OCI-LY3 (cell line): ENCODE results near the gene SRCIN1.
"Not testable (repeated sequence)": the region's sequence is repeated elsewhere in the genome, so short reads cannot be mapped to it uniquely, and the experiment has no call there.

Source experiments
- H2AFZ ChIP-seq: fragments of 200-600, 300-600 bp; shearing (Covaris generic); 2 replicates; pipeline ENCODE4 v1.6.0; 2014; ENCODE audit warnings: antibody characterized with exemption, low read depth, low read length
- H3K27ac ChIP-seq: fragments of 200-600, 300-600 bp; sonication (generic); 2 replicates; pipeline ENCODE4 v1.5.1; 2014; ENCODE audit warnings: mild to moderate bottlenecking, low read length, moderate library complexity, mixed read lengths
- H3K27me3 ChIP-seq: fragments of 200-600, 300-600 bp; sonication (generic); 2 replicates; pipeline ENCODE4 v1.6.1; 2014; ENCODE audit warnings: low read depth, low read length, mixed read lengths
- H3K36me3 ChIP-seq: fragments of 200-600, 300-600 bp; sonication (generic); replicated peaks from 2 replicates; pipeline ENCODE3; 2014; ENCODE audit warnings: low read depth, low read length, mixed read lengths
- H3K4me1 ChIP-seq: fragments of 300-600, 200-600 bp; sonication (generic); 2 replicates; pipeline ENCODE4 v1.6.1; 2014; ENCODE audit warnings: low read length, mixed read lengths
- H3K4me2 ChIP-seq: fragments of 200-600, 300-600 bp; sonication (generic); 2 replicates; pipeline ENCODE4 v1.6.1; 2014; ENCODE audit warnings: low read length, mixed read lengths
- H3K4me3 ChIP-seq: fragments of 300-600, 200-600 bp; sonication (generic); 2 replicates; pipeline ENCODE4 v1.5.1; 2014; ENCODE audit warnings: antibody characterized with exemption, mild to moderate bottlenecking, low read length, moderate library complexity
- H3K79me2 ChIP-seq: fragments of 300-600, 200-600 bp; shearing (Covaris generic); 2 replicates; pipeline ENCODE4 v1.6.1; 2014; ENCODE audit warnings: mild to moderate bottlenecking, low read length, mixed read lengths
- H3K9ac ChIP-seq: fragments of 300-600, 200-600 bp; shearing (Covaris generic); 2 replicates; pipeline ENCODE4 v1.6.0; 2014; ENCODE audit warnings: mild to moderate bottlenecking, low read length, moderate library complexity
- H3K9me3 ChIP-seq: fragments of 200-600, 300-600 bp; shearing (Covaris generic); 2 replicates; pipeline ENCODE4 v1.6.1; 2014; ENCODE audit warnings: low read length, mixed read lengths; ENCODE audit not compliant: insufficient read depth
- H4K20me1 ChIP-seq: fragments of 200-600, 300-600 bp; sonication (generic); 2 replicates; pipeline ENCODE4 v1.6.1; 2016; ENCODE audit warnings: low read length, mixed read lengths; ENCODE audit not compliant: insufficient read depth
- CTCF ChIP-seq: fragments of 200-600, 300-600 bp; sonication (generic); IDR thresholded peaks from 2 replicates; pipeline ENCODE4 v1.5.1; 2014; ENCODE audit warnings: antibody characterized with exemption, low read length, low read depth
- EZH2phosphoT487 ChIP-seq: fragments of 200-600 bp; shearing (Covaris generic); IDR thresholded peaks from 2 replicates; pipeline ENCODE4 v1.6.1; 2018; ENCODE audit warnings: antibody characterized with exemption, mixed run types, low read depth

SRCIN1 gene

GRCh38 chr17:38504216-38504615 lies 101.5 kb downstream of the SRCIN1 start:
- TF ChIP-seq EZH2phosphoT487: no peak
- TF ChIP-seq CTCF: no peak
- Histone ChIP-seq H4K20me1 (no peaks in the 10 kb centered on the region), H2AFZ (no peak overlapping the region), H3K4me1 (no peaks in the 10 kb centered on the region), H3K79me2 (no peaks in the 10 kb centered on the region), H3K36me3 (no peaks in the 10 kb centered on the region), H3K27ac (no peak overlapping the region), H3K9ac (no peak overlapping the region), H3K27me3 (no peaks in the 10 kb centered on the region), H3K9me3 (no peaks in the 10 kb centered on the region), H3K4me2 (no peak overlapping the region), H3K4me3 (no peak overlapping the region)

GRCh38 chr17:38503286-38503913 lies 102.4 kb downstream of the SRCIN1 start:
- not testable (repeated sequence) for H3K4me2 ChIP-seq, H3K4me1 ChIP-seq, H3K36me3 ChIP-seq, H3K9me3 ChIP-seq, H3K4me3 ChIP-seq, H3K27ac ChIP-seq, H4K20me1 ChIP-seq, H2AFZ ChIP-seq, H3K79me2 ChIP-seq, H3K27me3 ChIP-seq, H3K9ac ChIP-seq

- not testable (repeated sequence) for H3K36me3 ChIP-seq, H3K4me3 ChIP-seq, H3K27me3 ChIP-seq, H3K9me3 ChIP-seq, H3K9ac ChIP-seq, H3K4me1 ChIP-seq, H3K79me2 ChIP-seq, H2AFZ ChIP-seq, H4K20me1 ChIP-seq, H3K4me2 ChIP-seq, H3K27ac ChIP-seq
These were observed 104.0 kb downstream of the SRCIN1 start for GRCh38 chr17:38501718-38502117.

- not testable (repeated sequence) for H3K4me1 ChIP-seq, H3K27me3 ChIP-seq, H4K20me1 ChIP-seq, H3K27ac ChIP-seq, H3K79me2 ChIP-seq, H3K9me3 ChIP-seq, H3K36me3 ChIP-seq, H2AFZ ChIP-seq, H3K9ac ChIP-seq, H3K4me3 ChIP-seq, H3K4me2 ChIP-seq
These were observed 106.5 kb downstream of the SRCIN1 start for GRCh38 chr17:38499230-38499629.

- Histone ChIP-seq H3K4me2 (no peak overlapping the region), H2AFZ (no peak overlapping the region), H3K9ac (no peak overlapping the region), H3K27ac (no peak overlapping the region), H3K36me3 (no peaks in the 10 kb centered on the region), H3K9me3 (no peaks in the 10 kb centered on the region), H3K4me3 (no peak overlapping the region), H4K20me1 (no peaks in the 10 kb centered on the region), H3K27me3 (no peaks in the 10 kb centered on the region), H3K79me2 (no peaks in the 10 kb centered on the region), H3K4me1 (no peaks in the 10 kb centered on the region)
- TF ChIP-seq EZH2phosphoT487 (no peak), CTCF (no peak)
These were observed 107.4 kb downstream of the SRCIN1 start for GRCh38 chr17:38498353-38498752.

- not testable (repeated sequence) for H3K36me3 ChIP-seq
These were observed 108.1 kb downstream of the SRCIN1 start for GRCh38 chr17:38497656-38498055.

GRCh38 chr17:38494152-38494551 lies 111.6 kb downstream of the SRCIN1 start:
- H2AFZ ChIP-seq, H3K4me1 ChIP-seq, H3K9me3 ChIP-seq, H3K27me3 ChIP-seq, H3K79me2 ChIP-seq, H3K9ac ChIP-seq, H3K36me3 ChIP-seq, H3K4me3 ChIP-seq, H4K20me1 ChIP-seq, H3K27ac ChIP-seq, H3K4me2 ChIP-seq: not testable (repeated sequence)

More at GRCh38 chr17:38497656-38498055, 108.1 kb downstream of the SRCIN1 start:
- not testable (repeated sequence) for H4K20me1 ChIP-seq, H3K9ac ChIP-seq, H3K4me1 ChIP-seq, H3K4me3 ChIP-seq, H3K27ac ChIP-seq, H3K27me3 ChIP-seq, H3K4me2 ChIP-seq, H3K79me2 ChIP-seq, H2AFZ ChIP-seq, H3K9me3 ChIP-seq
